GM19452 (cell line): ENCODE results near the gene RASA2.
"Not testable (repeated sequence)": the region's sequence is repeated elsewhere in the genome, so short reads cannot be mapped to it uniquely, and the experiment has no call there.

Source experiments
- ATAC-seq: cut with Tn5 transposase; IDR thresholded peaks from one replicate; pipeline ENCODE4 v1.9.1; 2021; ENCODE audit not compliant: unreplicated experiment

The RASA2 gene

GRCh38 chr3:141457624-141458236 is 29.1 kb upstream of the RASA2 start:
- ATAC-seq: no peak

DNA sequence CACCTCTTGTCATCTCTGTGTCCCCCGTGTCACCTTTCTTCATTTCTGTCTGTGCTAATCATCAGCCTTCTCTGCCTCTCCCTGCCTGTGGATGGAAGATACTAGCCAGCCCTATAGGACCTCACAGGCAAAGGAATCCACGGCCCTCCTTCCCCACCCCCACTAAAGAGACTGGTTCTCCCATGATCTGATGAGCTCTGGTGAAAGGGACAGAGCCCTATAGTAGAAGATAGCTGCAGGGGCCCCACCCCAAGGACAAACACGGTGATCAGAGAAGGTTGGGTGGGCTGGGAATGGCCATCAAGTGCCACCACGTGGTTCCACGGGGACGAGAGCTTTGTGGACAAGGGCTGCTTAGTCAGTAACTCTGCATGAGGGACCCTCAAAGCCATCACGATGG is 27.8 kb upstream of the RASA2 start:
- ATAC-seq: no peak

- ATAC-seq: peak; percentile 87
These were observed 26.6 kb upstream of the RASA2 start for GRCh38 chr3:141460097-141460704.

DNA sequence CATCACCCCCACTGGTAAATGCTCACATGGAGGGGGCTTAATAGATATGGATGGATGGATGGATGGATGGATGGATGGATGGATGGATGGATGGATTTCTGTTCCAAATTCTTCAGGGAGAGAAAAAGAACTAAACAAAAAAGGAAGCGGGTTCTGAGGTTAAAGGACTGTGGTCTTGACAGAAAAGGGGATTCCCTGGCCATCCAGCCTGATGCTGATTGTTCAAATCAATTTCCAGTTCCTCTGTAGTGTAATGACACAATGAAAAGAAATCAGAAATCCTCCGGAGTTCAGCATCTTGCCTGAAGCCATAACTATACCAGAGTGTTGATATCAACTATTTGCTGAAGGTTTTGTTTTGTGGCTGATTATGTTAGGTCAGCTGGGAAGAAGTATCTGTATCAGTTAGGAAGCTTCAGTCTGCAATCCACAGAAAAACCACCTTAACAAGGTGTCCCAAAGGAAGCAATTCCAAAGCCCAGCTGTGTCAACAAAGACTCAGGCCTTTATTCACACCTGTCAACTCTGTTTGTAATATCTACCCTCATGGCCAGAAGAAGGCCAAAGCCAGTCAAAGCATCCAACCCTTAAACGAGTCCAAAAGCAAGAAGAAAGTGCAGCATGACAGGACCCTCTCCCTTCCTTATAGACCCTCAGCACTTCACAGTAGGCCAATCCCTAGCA is 24.5 kb upstream of the RASA2 start:
- no peak for ATAC-seq

GRCh38 chr3:141465221-141465620 is 21.6 kb upstream of the RASA2 start:
- no peak for ATAC-seq

GRCh38 chr3:141466633-141467169 is 20.1 kb upstream of the RASA2 start:
- ATAC-seq: no peak

GRCh38 chr3:141469720-141470119 is 17.1 kb upstream of the RASA2 start:
- no peak for ATAC-seq

- ATAC-seq: no peak
These were observed 15.7 kb upstream of the RASA2 start for GRCh38 chr3:141471160-141471559.

- no peak for ATAC-seq
These were observed 10.8 kb upstream of the RASA2 start for GRCh38 chr3:141476033-141476432.

- ATAC-seq: no peak
These were observed 9.6 kb upstream of the RASA2 start for GRCh38 chr3:141477224-141477623.

- ATAC-seq: no peak
These were observed 8.7 kb upstream of the RASA2 start for GRCh38 chr3:141478139-141478538.

DNA sequence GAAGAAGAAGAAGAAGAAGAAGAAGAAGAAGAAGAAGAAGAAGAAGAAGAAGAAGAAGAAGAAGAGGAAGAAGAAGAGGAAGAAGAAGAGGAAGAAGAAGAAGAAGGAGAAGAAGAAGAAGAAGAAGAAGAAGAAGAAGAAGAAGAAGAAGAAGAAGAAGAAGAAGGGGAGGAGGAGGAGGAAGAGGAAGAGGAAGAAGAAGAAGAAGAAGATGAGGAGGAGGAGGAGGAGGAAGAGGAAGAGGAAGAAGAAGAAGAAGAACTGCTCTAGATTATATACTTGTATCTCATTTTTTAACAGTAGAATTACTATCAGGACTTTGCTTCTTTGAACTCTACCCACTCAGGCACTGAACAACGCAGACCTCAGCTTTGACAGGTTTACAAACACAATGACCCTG is 8.0 kb upstream of the RASA2 start:
- not testable (repeated sequence) for ATAC-seq

DNA sequence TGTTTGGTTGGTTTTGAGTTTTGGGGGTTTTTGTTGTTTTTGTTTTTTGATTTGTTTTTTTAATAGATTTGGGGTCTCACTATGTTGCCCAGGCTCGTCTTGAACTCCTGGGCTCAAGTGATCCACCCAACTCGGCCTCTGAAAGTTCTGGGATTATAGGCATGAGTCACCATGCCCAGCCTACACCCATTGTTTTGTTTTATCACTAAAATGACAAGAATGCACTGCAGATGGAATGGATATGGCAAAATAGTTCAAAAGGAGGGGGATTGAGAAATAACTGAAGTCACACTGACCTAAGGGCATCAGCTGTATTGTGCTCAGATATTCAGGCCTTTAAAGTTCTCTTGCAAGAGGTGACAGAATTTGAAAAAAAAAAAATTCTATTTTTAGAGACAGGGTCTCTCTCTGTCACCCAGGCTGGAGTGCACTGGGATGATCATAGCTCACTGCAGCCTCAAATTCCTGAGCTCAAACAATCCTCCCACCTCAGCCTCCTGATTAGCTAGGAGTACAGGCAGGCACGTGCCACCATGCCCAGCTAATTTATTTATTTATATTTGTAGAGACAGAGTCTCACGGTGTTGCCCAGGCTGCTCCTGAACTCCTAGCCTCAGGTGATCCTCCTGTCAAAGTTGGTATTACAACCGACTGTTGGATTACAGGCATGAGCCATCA is 4.4 kb upstream of the RASA2 start:
- ATAC-seq: no peak

DNA sequence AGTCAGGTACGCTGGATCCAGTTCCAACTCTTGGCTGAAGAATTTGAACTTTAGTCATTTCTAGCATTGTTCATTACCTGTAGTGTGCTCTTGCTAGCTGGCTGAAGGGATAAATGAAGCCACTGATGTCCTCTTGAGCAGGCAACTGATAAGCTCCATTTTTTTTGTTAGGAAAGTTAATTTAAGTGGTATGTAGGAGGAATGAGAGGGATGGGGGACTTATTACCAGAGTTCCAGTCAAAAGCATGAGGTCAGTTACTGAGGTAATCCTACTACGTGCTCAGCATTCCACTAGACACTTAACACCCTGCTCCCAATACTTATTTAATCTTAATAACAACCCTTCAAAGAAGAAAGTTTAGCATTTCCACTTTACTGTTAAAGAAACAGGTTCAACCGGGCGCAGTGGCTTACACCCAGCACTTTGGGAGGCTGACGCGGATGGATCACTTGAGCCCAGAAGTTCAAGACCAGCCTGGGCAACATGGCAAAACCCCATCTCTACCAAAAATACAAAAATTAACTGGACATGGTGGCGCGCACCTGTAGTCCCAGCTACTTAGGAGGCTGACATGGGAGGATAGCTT is 2.0 kb upstream of the RASA2 start:
- ATAC-seq: no peak

GRCh38 chr3:141485641-141486495 is 959 bp upstream of the RASA2 start:
- ATAC-seq: no peak

DNA sequence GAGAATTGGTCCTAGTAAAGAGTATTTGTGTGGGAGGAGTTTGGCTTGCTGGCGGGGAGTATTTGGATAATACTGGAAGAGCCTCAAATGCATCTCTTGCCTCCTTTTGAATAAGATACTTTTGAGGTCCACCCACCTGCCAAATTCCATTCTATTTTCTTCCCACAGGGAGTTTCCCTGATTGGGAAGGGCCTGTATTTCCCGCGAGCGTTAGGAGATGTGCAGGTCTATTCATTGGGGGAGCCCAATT is 406 bp upstream of the RASA2 start:
- ATAC-seq: no peak

- ATAC-seq: peak; percentile 71
These were observed 860 bp downstream of the RASA2 start for GRCh38 chr3:141487521-141488252.

- ATAC-seq: no peak
These were observed 2.4 kb downstream of the RASA2 start for GRCh38 chr3:141489203-141489602.

DNA sequence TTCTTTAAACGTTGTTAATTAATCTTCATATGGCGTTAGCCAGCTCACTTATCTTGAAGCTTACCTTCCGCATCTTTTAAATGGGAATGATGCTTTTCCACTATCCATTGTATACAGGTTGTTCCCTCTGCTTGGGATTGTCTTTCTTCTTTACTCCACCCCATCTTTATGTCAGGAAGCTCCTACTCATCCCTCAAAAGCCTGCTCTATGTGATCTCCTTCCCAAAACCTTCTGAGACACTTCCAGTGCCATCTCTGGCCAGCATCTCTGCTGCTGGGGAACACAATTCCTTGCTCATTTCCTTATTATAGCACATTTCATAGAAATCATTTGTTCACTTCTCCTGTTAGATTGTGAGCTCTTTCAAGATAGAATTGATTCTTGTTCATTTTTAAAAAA is 4.3 kb downstream of the RASA2 start:
- ATAC-seq: no peak

DNA sequence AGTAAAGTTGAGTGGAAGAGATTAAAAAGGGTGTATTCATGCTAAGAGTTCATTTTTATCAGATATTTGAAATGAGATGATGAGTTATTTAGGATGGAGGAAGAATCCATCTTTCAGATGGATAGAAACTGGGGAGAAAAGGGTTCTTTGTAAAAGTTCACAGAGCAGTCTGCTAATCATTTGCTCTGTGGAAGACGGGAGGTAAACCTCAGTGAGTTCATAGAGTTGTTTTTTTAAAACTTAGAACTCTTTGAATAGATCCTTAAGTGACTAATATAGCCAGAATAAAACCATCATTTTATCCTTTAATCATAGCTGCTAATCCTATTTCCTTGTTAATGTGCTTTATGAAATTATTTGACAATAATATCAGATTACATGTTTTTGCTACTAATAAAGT is 5.1 kb downstream of the RASA2 start:
- no peak for ATAC-seq
